Activated B cell treated with CpG ODN at 0.5 μM for 24 hours (primary cell): ENCODE results near the gene SORCS1. TPM values are rescaled to one million over a fixed set of nuclear protein-coding genes. Genes with fewer than 3 reads are reported as not detected.

ENCODE experiments used
- ATAC-seq: fragments of 200-7000 bp; cut with Tn5 transposase; one replicate; pipeline ENCODE4 v1.10.0; 2021; ENCODE audit warnings: low read depth, mild to moderate bottlenecking, moderate library complexity
- CTCF ChIA-PET: fragments of 350-600 bp; sonication (Branson Sonifier 250); formaldehyde crosslinking; loops from one replicate; lab custom pipeline; 2021; ENCODE audit warnings: antibody characterized with exemption; lab: Charles Lee
- POLR2A ChIA-PET: fragments of 350-600 bp; sonication (Branson Sonifier 250); formaldehyde crosslinking; loops from one replicate; lab custom pipeline; 2021; ENCODE audit warnings: antibody characterized with exemption; lab: Charles Lee
- DNase-seq: peaks from one replicate; pipeline ENCODE4 v3.0.0; 2022
- H3K27ac Mint-ChIP-seq: one replicate; pipeline ENCODE4 v1.8.0; 2020; ENCODE audit warnings: mixed read lengths
- H3K27me3 Mint-ChIP-seq: one replicate; pipeline ENCODE4 v1.8.0; 2021; ENCODE audit warnings: mixed read lengths
- H3K36me3 Mint-ChIP-seq: one replicate; pipeline ENCODE4 v1.8.0; 2021; ENCODE audit warnings: low read depth, mixed read lengths
- H3K4me1 Mint-ChIP-seq: one replicate; pipeline ENCODE4 v1.8.0; 2021; ENCODE audit warnings: mixed read lengths
- H3K4me3 Mint-ChIP-seq: one replicate; pipeline ENCODE4 v1.8.0; 2020; ENCODE audit warnings: mild to moderate bottlenecking, mixed read lengths
- H3K9me3 Mint-ChIP-seq: one replicate; pipeline ENCODE4 v1.8.0; 2020; ENCODE audit warnings: mixed read lengths
- CTCF ChIP-seq: fragments of 200-600 bp; IDR thresholded peaks from one replicate; pipeline ENCODE4 v1.8.0; 2022; ENCODE audit warnings: antibody characterized with exemption, mild to moderate bottlenecking
- intact Hi-C: fragments of 100-400 bp; cut with micrococcal nuclease; formaldehyde crosslinking; loops from one replicate; pipeline ENCODE4 v1.15.1; 2024
- total RNA-seq: library from RNA; stranded (reverse); gene quantifications from 2 replicates; pipeline ENCODE4 v1.2.3, GENCODE V29; 2022

Gene SORCS1
- total RNA-seq, 1 donor from 2014 or later = not detected

- H3K4me3 Mint-ChIP-seq = no peak overlapping the region
- H3K27ac Mint-ChIP-seq = no peak overlapping the region
- ChIA-PET CTCF (no interaction called here), POLR2A (no interaction called here)
- intact Hi-C loops = no loop called here
- no peaks in the 10 kb centered on the region for H3K9me3 Mint-ChIP-seq
- ATAC-seq (no peak), DNase-seq (no peak)
- TF ChIP-seq CTCF = no peak
- no peaks in the 10 kb centered on the region for H3K27me3 Mint-ChIP-seq
- no peaks in the 10 kb centered on the region for H3K36me3 Mint-ChIP-seq
- H3K4me1 Mint-ChIP-seq = no peaks in the 10 kb centered on the region
Observed at GRCh38 chr10:106987362-106987761, 177.1 kb downstream of the SORCS1 start.

GRCh38 chr10:106982268-106982667 is 182.2 kb downstream of the SORCS1 start:
- CTCF ChIA-PET = no interaction called here
- Mint-ChIP-seq H3K36me3 (no peaks in the 10 kb centered on the region), H3K27ac (no peak overlapping the region), H3K9me3 (no peaks in the 10 kb centered on the region), H3K27me3 (no peaks in the 10 kb centered on the region), H3K4me1 (no peaks in the 10 kb centered on the region), H3K4me3 (no peak overlapping the region)
- DNase-seq (no peak), ATAC-seq (no peak)
- intact Hi-C loops = no loop called here
- no peak for TF ChIP-seq CTCF
- POLR2A ChIA-PET = no interaction called here

GRCh38 chr10:106981452-106982075 is 182.9 kb downstream of the SORCS1 start:
- no peaks in the 10 kb centered on the region for H3K4me1 Mint-ChIP-seq
- H3K9me3 Mint-ChIP-seq = no peaks in the 10 kb centered on the region
- CTCF ChIA-PET = no interaction called here
- no peak overlapping the region for H3K4me3 Mint-ChIP-seq
- ATAC-seq (no peak), DNase-seq (no peak)
- H3K27ac Mint-ChIP-seq = no peak overlapping the region
- no peak for TF ChIP-seq CTCF
- POLR2A ChIA-PET = no interaction called here
- no peaks in the 10 kb centered on the region for H3K27me3 Mint-ChIP-seq
- H3K36me3 Mint-ChIP-seq = no peaks in the 10 kb centered on the region
- intact Hi-C loops = no loop called here

GRCh38 chr10:106980495-106981451 is 183.7 kb downstream of the SORCS1 start:
- ATAC-seq = no peak
- Mint-ChIP-seq H3K4me3 (no peak overlapping the region), H3K4me1 (no peaks in the 10 kb centered on the region), H3K27me3 (no peaks in the 10 kb centered on the region), H3K9me3 (no peaks in the 10 kb centered on the region), H3K27ac (no peak overlapping the region), H3K36me3 (no peaks in the 10 kb centered on the region)
- DNase-seq = no peak
- intact Hi-C loops = no loop called here
- ChIA-PET CTCF (no interaction called here), POLR2A (no interaction called here)
- no peak for TF ChIP-seq CTCF

- ChIA-PET CTCF (no interaction called here), POLR2A (no interaction called here)
- no peaks in the 10 kb centered on the region for H3K36me3 Mint-ChIP-seq
- H3K27ac Mint-ChIP-seq = no peak overlapping the region
- H3K4me1 Mint-ChIP-seq = no peaks in the 10 kb centered on the region
- no peak for TF ChIP-seq CTCF
- no peaks in the 10 kb centered on the region for H3K27me3 Mint-ChIP-seq
- H3K4me3 Mint-ChIP-seq = no peak overlapping the region
- ATAC-seq (no peak), DNase-seq (no peak)
- H3K9me3 Mint-ChIP-seq = no peaks in the 10 kb centered on the region
- intact Hi-C loops = no loop called here
Observed at GRCh38 chr10:106978756-106979155, 185.8 kb downstream of the SORCS1 start.
